GM11168 (cell line): ENCODE data around the gene ADAMTS16.

Experiments used
- in situ Hi-C: fragments of 300-500 bp; cut with MboI; formaldehyde crosslinking; loops from one replicate; pipeline ENCODE4 v1.12.0; 2022; ENCODE audit warnings: low sequenced_read_pairs; ENCODE audit not compliant: unreplicated experiment

The ADAMTS16 gene

GRCh38 chr5:5273976-5274375 is 133.8 kb downstream of the ADAMTS16 start:
- in situ Hi-C loops: no loop called here

DNA sequence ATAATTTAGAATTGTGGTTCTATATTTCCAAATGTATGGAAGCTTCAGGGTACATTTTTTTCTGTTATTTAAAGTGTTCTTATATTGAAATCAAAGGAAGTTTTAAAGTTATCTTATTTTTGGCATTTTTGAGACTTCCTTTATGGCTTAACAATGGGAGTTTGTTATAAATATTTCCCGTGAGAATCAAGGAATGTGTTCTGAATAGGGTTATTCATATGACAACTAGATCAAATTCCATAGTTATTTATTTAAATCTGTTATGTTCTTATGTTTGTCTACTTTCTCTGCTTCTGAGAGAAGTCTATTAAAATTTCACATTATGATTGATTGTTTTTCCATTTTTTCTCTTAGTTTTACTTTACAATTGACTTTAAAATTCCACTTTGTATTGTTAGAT is 135.1 kb downstream of the ADAMTS16 start:
- in situ Hi-C loops: no loop called here

DNA sequence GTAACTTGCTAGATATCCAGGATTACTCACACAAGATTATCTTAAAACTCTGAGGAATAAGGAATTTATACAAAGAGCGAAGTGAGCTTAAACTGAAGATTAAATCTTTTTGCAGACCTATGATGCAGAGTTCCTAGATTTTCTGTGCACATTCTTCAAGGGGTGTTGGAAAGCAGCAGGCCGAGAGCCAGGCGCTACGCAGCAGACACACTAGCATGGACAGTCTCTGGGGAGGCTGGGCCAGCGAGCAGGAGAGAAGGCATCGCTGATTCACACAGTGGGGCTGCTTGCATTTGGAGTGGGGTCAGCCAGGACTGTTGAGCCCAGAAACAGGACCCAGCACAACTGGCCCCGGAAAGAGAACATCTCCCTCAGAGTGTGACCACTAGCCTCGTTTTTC is 136.3 kb downstream of the ADAMTS16 start:
- in situ Hi-C loops: no loop called here

GRCh38 chr5:5276951-5277517 is 136.9 kb downstream of the ADAMTS16 start:
- in situ Hi-C loops: no loop called here

GRCh38 chr5:5278201-5278814 is 138.2 kb downstream of the ADAMTS16 start:
- in situ Hi-C loops: no loop called here

GRCh38 chr5:5278815-5279381 is 138.8 kb downstream of the ADAMTS16 start:
- in situ Hi-C loops: no loop called here

GRCh38 chr5:5285906-5286305 is 145.8 kb downstream of the ADAMTS16 start:
- in situ Hi-C loops: no loop called here

DNA sequence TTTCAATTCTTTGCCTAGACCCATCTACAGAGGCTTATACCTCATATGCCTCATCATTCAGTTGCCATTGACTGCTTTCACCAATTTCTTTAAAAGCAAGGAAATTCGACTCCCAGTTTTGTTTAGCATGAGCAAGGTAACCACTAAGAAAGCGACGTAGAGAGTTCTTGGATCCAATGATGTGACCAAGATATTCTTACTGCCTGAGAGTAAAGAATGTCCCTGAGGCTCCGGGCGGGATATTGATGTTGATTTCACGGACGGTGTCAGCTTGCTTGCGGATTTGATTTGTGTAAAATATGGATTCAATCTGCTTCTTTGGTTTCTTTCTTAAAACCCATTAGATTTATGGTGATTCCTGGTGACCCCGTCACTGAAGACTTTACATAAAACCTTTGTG is 147.3 kb downstream of the ADAMTS16 start:
- in situ Hi-C loops: no loop called here

DNA sequence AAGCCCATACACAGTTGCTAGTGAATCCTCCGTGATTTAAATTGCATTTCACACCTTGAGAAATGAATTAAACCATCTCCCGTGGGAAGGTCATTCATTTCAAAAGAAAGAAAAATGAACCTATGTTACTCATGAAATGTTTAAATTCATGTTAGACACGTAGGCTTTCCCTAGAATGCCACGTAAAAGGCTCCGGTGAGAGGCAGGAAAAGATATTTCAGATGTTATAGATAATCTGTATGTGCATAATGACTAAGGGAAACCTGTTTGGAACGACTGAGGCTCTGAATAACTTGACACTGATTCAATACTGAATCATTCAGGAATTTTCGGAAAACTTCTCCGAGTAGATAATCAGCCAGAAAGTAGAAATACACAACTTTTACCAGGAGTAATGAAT is 148.1 kb downstream of the ADAMTS16 start:
- in situ Hi-C loops: no loop called here

GRCh38 chr5:5289537-5289936 is 149.4 kb downstream of the ADAMTS16 start:
- in situ Hi-C loops: no loop called here

- in situ Hi-C loops: no loop called here
Observed at GRCh38 chr5:5290674-5291334, 150.7 kb downstream of the ADAMTS16 start.

GRCh38 chr5:5291357-5291756 is 151.2 kb downstream of the ADAMTS16 start:
- in situ Hi-C loops: no loop called here

GRCh38 chr5:5293029-5293428 is 152.9 kb downstream of the ADAMTS16 start:
- in situ Hi-C loops: no loop called here

DNA sequence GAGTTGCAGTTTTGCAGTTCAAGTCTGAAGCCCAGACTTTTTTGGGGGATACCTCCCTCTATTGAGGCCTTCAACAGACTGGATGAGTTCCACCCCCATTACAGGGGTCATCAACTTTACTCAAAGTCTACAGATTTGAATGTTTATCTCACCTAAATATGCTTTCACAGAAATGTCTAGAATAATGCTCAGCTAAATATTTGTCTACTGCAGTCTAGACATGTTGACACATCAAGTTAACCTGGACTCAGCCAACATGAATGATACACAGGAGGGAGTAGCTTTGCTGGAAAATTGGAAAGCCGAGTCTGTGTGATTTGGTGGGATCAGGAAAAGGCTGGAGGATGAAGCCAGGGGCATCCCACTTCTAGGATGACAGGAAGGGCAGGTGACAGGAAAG is 154.3 kb downstream of the ADAMTS16 start:
- in situ Hi-C loops: no loop called here

- in situ Hi-C loops: no loop called here
Observed at GRCh38 chr5:5295351-5295750, 155.2 kb downstream of the ADAMTS16 start.

DNA sequence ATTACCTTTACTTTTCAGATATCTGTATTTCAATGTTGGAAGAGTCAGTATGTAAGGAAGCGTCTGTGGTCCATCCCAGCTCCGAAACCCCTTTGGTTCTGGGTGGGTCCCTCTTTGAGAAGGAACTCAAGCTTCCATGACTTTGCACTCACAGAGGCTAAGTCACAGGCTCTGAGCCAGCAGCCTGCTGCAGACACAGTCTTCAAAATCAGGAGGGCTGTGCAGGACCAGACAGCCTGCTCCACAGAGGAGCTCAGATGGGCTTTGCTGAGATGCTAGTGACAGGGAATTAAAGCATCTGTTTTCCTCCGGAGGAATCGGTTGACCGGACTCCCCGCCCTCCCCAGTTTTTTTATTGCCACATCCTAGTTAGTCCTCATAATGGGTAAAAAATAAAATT is 155.9 kb downstream of the ADAMTS16 start:
- in situ Hi-C loops: no loop called here

DNA sequence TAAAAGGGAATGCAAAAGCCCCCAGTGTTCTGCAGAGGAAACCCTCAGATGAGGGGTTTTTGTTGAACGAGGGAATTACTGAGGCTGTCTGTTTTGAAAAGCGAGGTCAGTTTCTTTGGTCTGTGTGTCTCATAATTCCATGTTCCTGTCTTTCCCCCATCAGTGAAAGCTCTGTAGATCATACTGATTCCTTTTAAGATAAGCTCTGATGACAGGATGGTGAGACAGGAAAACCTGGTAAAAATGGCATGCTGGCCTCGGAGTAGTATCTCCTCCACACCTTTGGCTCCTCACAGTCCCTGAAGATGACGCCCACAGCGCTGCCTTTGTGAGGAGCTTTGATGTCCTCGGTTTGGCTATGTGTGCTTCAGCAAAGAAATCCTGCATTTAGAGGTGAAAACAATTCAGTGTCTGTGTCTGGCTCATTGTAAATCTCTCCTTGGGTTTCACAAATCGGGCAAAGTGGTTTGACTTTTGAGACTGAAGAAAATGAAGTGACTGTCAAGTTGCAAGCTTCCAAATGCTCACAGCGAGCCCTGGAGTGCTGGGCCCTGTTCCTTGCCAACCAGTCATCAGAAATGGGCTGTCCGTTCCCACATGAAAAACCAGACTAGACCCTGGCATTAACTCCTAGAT is 157.4 kb downstream of the ADAMTS16 start:
- in situ Hi-C loops: no loop called here

- in situ Hi-C loops: no loop called here
Observed at GRCh38 chr5:5298068-5298633, 158.0 kb downstream of the ADAMTS16 start.

- in situ Hi-C loops: no loop called here
Observed at GRCh38 chr5:5298841-5299541, 158.9 kb downstream of the ADAMTS16 start.

DNA sequence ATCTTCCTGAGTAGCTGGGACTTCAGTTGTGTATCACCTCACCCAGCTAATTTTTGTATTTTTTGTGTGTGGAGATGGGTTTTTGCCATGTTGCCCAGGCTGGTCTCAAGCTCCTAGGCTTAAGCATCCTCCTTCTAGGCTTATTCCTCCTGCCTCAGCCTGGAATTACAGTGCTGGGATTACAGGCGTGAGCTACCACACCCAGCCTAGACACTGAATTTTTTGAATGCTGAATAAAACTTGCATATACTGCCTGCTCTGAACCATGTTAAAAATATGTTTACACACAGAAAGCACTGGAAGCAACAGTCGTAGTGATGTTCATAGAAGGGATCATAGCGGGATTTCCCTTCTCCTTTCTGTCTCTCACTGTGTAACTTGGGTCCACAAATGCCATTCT is 161.0 kb downstream of the ADAMTS16 start:
- in situ Hi-C loops: no loop called here
